GM12865 (cell line): ENCODE measurements around the gene ADIPOQ.

Source experiments
- DNase-seq: peaks from one replicate; pipeline ENCODE4 v3.0.0; 2010; ENCODE audit warnings: low read depth
- H3K4me3 ChIP-seq: 2 replicates; pipeline ENCODE4 v1.5.1; 2011; ENCODE audit warnings: mild to moderate bottlenecking, low read depth, low read length, control low read depth
- TF ChIP-seq, protein P1 (sequence below): IDR thresholded peaks from 2 replicates; pipeline ENCODE4 v1.5.1; 2011; ENCODE audit warnings: low read length, control low read depth, low read depth, inconsistent platforms; ENCODE audit not compliant: insufficient read depth; ENCODE audit errors: missing control alignments

The ADIPOQ gene

DNA sequence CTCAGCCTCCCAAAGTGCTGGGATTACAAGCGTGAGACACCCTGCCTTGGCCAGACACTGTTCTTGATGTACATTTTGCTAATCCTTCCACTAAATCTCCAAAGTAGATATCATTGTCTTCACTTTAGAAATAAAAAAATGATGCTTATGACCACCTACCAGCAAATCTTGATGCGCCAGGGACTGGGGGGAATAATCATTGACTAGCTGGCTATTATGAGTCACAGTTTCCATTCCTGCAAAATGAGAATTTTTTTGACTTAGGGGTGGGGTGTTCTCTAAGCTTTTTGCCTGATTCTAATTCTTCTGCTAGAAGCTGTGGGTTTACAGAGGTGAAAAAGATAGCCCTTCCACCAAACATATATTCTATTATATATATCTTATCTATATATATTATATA, 19.1 kb upstream of the ADIPOQ start:
- no peak overlapping the region for H3K4me3 ChIP-seq
- DNase-seq = no peak
- TF ChIP-seq, protein P1, sequence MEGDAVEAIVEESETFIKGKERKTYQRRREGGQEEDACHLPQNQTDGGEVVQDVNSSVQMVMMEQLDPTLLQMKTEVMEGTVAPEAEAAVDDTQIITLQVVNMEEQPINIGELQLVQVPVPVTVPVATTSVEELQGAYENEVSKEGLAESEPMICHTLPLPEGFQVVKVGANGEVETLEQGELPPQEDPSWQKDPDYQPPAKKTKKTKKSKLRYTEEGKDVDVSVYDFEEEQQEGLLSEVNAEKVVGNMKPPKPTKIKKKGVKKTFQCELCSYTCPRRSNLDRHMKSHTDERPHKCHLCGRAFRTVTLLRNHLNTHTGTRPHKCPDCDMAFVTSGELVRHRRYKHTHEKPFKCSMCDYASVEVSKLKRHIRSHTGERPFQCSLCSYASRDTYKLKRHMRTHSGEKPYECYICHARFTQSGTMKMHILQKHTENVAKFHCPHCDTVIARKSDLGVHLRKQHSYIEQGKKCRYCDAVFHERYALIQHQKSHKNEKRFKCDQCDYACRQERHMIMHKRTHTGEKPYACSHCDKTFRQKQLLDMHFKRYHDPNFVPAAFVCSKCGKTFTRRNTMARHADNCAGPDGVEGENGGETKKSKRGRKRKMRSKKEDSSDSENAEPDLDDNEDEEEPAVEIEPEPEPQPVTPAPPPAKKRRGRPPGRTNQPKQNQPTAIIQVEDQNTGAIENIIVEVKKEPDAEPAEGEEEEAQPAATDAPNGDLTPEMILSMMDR = no peak

DNA sequence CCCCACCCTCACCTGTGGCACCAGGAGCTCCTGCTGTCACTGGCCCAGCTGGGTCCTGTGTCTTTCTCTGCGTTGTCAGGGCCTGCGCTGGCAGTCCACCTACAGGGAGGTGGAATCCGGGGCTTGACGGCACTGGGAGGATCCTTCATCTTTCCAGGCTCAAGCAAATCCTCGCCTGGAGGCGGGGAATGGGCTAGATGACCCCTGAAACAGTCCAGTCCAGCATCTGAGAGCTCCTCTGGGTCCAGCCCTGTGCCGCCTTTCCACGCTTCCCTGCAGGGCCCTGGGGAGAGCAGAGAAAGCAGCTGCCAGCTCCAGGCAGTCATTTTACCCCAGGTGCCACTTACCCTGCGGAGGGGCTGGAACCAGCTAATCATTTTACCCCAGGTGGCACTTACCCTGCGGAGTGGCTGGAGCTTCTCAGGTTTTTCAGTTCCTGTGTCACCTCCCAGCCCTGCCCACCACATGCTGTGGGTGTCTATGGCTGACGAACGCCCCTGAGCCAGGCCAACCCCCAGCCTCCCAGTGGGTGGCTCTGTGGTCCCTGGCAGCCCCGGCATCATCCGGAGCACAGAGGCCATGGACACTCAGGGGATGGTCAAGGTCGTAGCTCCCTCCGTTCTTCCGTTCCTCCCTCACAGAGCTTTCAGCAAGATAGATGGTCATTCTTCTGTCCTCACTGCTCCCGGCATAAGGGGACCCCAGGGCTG, 17.9 kb upstream of the ADIPOQ start:
- no peak overlapping the region for H3K4me3 ChIP-seq
- TF ChIP-seq, protein P1 = no peak
- no peak for DNase-seq

DNA sequence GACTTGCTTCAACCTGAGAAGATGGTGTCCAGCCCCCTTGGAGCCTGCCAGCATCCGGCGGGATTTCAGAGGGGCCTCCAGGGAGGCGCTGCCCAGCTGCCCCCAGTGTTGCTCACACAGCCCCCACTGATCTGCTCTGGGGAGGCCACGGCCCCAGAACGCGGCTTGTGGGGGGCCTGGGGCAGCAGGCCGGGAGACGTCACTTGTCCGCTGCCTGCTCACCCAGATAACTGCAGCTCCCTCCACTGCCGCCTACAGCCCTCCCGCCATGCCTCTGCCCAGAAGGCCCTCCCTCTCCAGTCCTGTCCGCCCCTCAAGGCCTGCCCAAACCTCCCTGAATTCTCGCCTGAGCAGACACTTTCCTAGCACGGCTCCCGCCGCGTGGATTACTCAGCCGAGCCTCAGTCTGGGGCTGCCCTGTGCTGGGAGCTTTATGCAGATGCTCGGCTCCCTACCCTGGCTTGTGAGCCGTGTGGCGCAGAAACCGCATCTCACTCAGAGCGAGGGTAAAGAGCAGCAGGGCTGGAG, 17.2 kb upstream of the ADIPOQ start:
- DNase-seq = peak; percentile 18
- TF ChIP-seq, protein P1 = no peak
- no peak overlapping the region for H3K4me3 ChIP-seq

DNA sequence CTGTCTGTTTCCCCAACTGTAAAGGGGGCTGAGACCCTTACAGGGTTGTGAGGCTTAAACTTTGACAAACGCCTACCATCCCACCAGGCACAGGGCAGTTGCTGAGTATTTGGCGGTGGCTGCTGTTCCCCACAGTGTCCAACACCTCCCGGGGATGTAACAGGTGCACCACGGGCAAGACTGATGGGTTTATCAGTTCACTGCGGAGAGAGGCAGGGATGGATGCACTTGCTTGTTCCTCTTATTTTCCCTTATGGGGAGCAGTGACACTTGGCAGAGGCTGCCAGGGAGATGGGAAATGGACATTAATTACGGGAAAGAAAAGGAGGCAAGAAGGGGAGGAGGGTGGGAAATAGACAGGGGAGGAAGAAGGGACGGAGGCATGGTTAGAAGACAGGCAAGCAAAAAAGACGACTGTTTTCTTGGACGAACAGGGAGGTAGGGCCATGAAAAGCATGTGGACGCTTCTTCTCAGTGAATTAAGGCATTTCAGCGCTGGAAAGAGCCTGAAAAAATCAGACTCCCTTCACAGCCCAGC, 16.6 kb upstream of the ADIPOQ start:
- TF ChIP-seq, protein P1 = no peak
- no peak for DNase-seq
- no peak overlapping the region for H3K4me3 ChIP-seq

DNA sequence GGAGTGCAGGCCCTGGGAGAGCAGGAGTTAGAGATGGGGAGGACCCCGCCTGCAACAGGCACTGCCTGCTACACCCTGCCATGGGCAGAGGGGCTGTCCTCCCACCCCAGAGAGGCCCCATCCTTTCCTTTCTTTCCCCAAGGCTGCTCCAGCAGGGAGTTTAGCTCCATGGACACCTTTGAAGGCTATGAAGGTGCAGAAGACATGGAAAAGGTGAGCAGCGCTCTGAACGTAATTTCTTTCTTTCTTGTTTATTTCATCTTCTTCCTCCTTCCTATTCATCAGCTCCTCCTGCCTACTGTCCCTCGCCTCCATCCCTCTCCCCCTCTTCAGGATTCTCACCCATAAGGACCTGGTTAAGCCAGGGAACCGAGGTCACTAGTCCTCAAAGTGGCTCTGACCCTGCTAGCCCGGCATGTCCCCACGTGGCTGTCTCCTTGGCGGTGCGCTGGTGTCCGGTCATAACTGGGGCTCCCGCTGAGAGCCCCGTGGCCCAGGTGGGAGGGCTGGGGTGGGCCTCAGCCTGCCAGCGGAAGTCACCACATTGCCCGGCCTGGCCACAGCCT, 16.0 kb upstream of the ADIPOQ start:
- peak; percentile 24 for DNase-seq
- peak overlapping the region; percentile 69 for H3K4me3 ChIP-seq
- TF ChIP-seq, protein P1 = no peak

DNA sequence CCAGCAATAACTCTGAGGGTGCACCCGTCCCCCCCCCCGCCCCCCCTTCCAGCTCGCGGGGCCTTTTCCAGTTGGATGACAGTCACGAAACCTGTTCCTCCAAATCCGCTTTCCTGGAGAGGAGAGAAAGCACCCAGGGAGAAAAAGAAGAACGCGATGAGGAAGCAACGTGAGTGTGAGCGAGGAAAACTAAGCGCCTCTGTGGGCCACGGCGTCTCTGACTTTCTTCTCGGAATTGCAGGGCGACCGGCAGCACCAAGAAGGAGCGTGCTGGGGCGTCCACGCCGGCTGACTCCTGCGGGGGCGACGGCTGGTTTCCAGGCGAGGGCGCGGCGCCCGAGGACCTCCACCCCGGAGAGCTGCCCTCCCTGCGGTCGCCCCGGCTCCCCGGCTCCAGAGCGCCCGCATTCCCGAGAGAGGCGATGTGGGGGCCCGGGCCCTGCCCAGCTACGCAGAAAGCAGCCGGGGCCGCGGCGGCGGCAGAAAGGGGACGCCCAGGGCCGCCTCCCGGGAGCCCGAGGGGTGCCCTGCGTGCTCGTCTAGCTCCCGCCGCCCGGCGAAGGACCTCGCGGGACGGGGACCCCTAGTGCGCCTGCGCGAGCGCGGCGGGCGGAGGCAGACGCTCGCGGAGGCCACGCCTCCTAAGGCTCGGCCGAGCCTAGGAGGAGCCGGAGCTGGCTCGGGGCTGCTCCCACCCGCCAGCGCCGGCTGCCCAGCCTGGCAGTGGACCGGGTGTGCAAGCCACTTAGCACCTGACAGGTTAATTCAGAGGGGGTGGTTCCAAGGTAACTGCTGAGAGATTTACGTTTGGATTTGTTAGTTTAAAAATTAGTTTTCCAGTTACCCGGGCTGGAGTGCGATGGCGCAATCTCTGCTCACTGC, 15.3 kb upstream of the ADIPOQ start:
- peak; percentile 90 for DNase-seq
- TF ChIP-seq, protein P1 = no peak
- H3K4me3 ChIP-seq = peak overlapping the region; percentile 69
